Mucosa of descending colon (tissue), 3 donors: ENCODE data around the gene MORN5. TPM values are rescaled to one million over a fixed set of nuclear protein-coding genes. Genes with fewer than 3 reads are reported as not detected.

Experiments used
- ATAC-seq: fragments of 200-7000 bp; cut with Tn5 transposase; one replicate; pipeline ENCODE4 v1.9.1; 2020; ENCODE audit warnings: mild to moderate bottlenecking, moderate library complexity
- DNase-seq, 3 donors: peaks; one replicate each; pipeline ENCODE4 v3.0.0-alpha.2; 2020
- H3K36me3 ChIP-seq: fragments of 200-600 bp; one replicate; pipeline ENCODE4 v1.8.0; 2021; ENCODE audit warnings: low read depth, mild to moderate bottlenecking
- H3K4me1 ChIP-seq: fragments of 200-600 bp; one replicate; pipeline ENCODE4 v1.8.0; 2021; ENCODE audit warnings: low read depth, mild to moderate bottlenecking
- H3K4me3 ChIP-seq: fragments of 200-600 bp; one replicate; pipeline ENCODE4 v1.8.0; 2021; ENCODE audit warnings: mild to moderate bottlenecking
- H3K9me3 ChIP-seq: fragments of 200-600 bp; one replicate; pipeline ENCODE4 v1.8.0; 2021; ENCODE audit warnings: mild to moderate bottlenecking
- CTCF ChIP-seq: fragments of 200-600 bp; IDR thresholded peaks from one replicate; pipeline ENCODE4 v1.8.0; 2022; ENCODE audit warnings: antibody characterized with exemption, mild to moderate bottlenecking
- intact Hi-C, 2 donors: fragments of 100-400 bp; cut with DNase I in 1 of 2; cut with micrococcal nuclease in 1 of 2; formaldehyde crosslinking; loops; one replicate each; pipeline versions ENCODE4 v1.11.0 to v1.11.1; 2022; cut with DNase I, micrococcal nuclease
- total RNA-seq, 3 donors: library from RNA; stranded (reverse); fragmentation: NEBNext Ultra II Directional in 2 of 3; extraction: Animal tissue kit (Norgen Biotek cat#: 25700) in 2 of 3; gene quantifications; one replicate each; pipeline versions ENCODE4 v1.2.1 to v1.2.4, GENCODE V29; 2021 to 2023
- donor health status: DM: no; HTN: no; CAD: no; lungs with moderate emphysema.
- donor health status: DM: no; HTN: no; CAD: no.
- donor health status: DM: no; HTN: yes; CAD: no.

Gene MORN5
- total RNA-seq, 3 donors from 2014 or later, result 1.6 to 21.2 TPM; not detected in 1

GRCh38 chr9:122221183-122221811, 61.6 kb downstream of the MORN5 start:
- TF ChIP-seq CTCF, result no peak
- Histone ChIP-seq H3K4me3 (no peak overlapping the region), H3K36me3 (no peaks in the 10 kb centered on the region), H3K4me1 (peaks cover 13% of the 10 kb centered on the region), H3K9me3 (no peaks in the 10 kb centered on the region)
- no peak for DNase-seq
- ATAC-seq, result no peak
- intact Hi-C loops, result loop anchor here in 1 of 2 donors (10.0 kb wide), 1 partner anchor 64 kb away; no protein-coding TSS in a partner anchor

GRCh38 chr9:122222791-122223190, 63.1 kb downstream of the MORN5 start:
- peaks cover 14% of the 10 kb centered on the region for H3K4me1 ChIP-seq
- H3K36me3 ChIP-seq, result no peaks in the 10 kb centered on the region
- no peak for ATAC-seq
- H3K4me3 ChIP-seq, result no peak overlapping the region
- no peak for TF ChIP-seq CTCF
- no peaks in the 10 kb centered on the region for H3K9me3 ChIP-seq
- intact Hi-C loops, result loop anchor here in 1 of 2 donors (10.0 kb wide), 1 partner anchor 62 kb away; no protein-coding TSS in a partner anchor
- DNase-seq, result no peak

DNA sequence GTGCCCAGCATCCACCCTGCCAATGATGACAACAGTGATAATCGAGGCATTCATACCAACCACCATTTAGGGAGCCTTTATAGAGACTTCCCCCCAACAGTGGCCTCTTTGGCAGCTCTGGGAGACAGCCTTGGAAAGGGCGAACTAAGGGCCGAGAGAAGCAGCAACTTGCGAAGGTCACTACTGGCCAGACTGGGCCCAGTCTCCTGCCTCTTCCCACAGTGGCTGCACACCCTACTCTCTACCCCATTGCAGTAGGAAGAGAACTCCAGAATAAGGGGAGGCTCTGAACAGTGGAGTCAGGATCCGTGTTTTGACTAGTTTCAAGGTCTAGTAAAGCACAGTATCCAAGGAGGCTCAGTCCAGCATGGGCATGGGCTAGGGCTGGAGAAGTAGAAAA, 63.7 kb downstream of the MORN5 start:
- intact Hi-C loops, result loop anchor here in 1 of 2 donors (10.0 kb wide), 1 partner anchor 61 kb away; no protein-coding TSS in a partner anchor
- H3K36me3 ChIP-seq, result no peaks in the 10 kb centered on the region
- no peaks in the 10 kb centered on the region for H3K9me3 ChIP-seq
- ATAC-seq (no peak), DNase-seq (no peak)
- no peak overlapping the region for H3K4me3 ChIP-seq
- H3K4me1 ChIP-seq, result peaks cover 20% of the 10 kb centered on the region
- TF ChIP-seq CTCF, result no peak

DNA sequence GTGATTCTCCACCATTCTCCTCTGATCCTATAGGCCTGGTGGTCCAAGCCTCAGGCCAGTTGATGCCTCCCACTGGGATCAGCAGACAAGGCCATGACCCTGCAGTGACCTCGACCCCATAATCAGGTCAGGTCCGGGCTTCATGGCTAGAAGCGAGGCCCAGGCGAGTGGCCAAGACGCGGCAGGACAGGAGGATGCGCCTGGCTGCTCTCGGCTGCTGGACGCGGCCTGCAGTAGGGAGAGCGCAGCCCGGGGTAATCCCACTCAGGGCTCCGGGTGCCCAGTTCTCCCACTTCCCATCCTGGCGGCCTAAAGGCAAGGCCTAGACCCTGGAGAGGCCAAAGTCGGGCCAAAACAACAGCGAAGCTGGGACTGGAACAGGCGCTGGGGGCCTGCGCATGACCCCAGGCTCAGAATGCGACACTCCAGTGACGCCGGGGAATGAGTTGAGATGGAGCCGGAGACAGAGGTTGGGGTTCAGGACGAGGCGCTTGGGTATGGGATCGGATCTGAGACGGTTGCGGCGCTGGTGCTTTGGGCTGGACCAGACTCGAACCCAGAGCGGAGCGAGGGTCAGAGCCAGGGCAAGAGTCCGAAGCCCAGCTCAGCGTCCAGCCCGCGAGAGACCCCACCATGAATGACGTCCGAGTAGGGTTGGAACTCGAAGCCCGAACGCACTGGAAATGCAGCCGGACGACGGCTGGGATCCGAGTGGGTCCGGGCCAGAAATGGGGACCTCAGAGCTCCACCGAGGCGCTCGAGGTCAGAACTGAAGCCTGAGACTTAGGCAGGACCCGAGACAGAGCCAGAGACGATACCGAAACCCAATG, 65.8 kb downstream of the MORN5 start:
- no peaks in the 10 kb centered on the region for H3K36me3 ChIP-seq
- TF ChIP-seq CTCF, result no peak
- H3K4me1 ChIP-seq, result peaks cover 15% of the 10 kb centered on the region
- intact Hi-C loops, result loop anchor here in 1 of 2 donors (10.0 kb wide), 1 partner anchor 59 kb away; no protein-coding TSS in a partner anchor
- DNase-seq (no peak), ATAC-seq (no peak)
- no peaks in the 10 kb centered on the region for H3K9me3 ChIP-seq
- no peak overlapping the region for H3K4me3 ChIP-seq

- Histone ChIP-seq H3K9me3 (no peaks in the 10 kb centered on the region), H3K4me1 (peaks cover 15% of the 10 kb centered on the region), H3K4me3 (no peak overlapping the region), H3K36me3 (no peaks in the 10 kb centered on the region)
- no peak for DNase-seq
- intact Hi-C loops, result loop anchor here in 1 of 2 donors (10.0 kb wide), 1 partner anchor 59 kb away; no protein-coding TSS in a partner anchor
- no peak for ATAC-seq
- TF ChIP-seq CTCF, result no peak
Observed at GRCh38 chr9:122226142-122226757, 66.5 kb downstream of the MORN5 start.
